ENCODE measurements around the gene SPATA1.
A peak's percentile ranks its signal among the peaks of the same experiment; 100 is the strongest.

SPATA1 gene

DNA sequence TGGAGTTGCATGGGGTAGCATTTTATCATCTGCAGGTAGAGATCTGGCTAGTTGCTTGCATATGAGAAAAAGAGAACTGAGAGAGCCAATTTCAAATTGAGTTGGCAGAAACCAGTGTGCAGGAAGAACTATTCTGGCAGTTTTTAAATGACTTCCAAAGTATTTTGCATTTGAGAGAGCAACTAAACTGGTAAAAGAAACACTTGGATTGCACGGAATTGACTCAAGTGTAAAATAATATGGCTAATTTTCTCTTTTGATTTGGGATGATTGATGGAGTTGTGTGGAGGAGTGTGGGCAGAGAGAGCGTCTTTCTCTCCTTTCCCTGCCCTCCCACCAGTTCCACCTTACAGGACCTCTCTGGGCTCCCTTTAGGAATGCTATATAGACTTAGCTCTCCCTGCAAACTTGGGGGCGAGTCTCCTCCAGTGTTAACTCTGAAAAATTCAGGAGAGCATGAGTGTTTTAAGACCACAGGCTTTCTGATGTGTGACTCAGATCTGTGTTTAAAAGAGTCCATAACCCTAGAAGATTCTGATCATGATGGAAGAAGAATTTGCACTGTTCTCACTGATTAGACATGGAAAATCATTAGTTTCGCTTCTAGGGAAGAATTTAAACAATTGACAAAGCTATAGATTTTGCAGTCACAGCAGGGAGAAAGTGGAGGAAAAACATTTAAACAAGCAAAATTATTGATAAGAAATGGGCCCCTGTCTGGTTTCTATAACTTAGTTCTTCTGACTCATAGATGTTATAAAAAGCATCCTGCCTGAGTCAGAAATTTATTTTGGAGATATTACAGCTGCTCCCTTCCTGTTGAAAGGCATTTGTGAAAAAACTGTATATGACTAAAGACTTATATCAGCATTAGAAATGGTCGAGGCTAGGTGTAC is 92.9 kb downstream of the SPATA1 start:
- H3K9me3 Mint-ChIP-seq = peaks cover under 1% of the 10 kb centered on the region

DNA sequence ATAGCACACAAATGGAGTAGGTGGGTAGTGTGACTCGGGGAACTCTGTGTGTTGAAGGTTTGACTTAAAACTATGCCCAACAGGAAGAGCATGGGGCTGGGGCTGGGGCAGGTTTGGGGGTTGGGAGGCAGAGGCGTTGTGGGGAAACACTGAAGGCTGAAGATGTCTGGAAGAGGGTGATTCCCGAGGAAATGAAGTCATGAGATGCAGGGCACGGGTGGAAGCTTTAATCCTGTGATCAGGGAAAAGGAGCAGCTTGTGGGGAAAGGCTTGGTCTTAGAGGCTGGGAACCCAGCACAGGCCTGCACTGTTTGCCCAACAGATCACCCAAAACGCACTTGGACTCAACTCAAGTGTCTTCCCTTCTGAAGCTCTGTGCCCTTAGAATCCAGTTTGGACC is 94.6 kb downstream of the SPATA1 start:
- peaks cover 12% of the 10 kb centered on the region for H3K9me3 Mint-ChIP-seq
- H3K4me1 Mint-ChIP-seq = peaks cover 18% of the 10 kb centered on the region
- no peaks in the 10 kb centered on the region for H3K27me3 Mint-ChIP-seq
- no peak for ATAC-seq
- peak overlapping the region; percentile 87 for H3K27ac Mint-ChIP-seq
- peaks cover 2% of the 10 kb centered on the region for H3K36me3 Mint-ChIP-seq
- no peak overlapping the region for H3K4me3 Mint-ChIP-seq

More for the DNA sequence above, 92.9 kb downstream of the SPATA1 start:
- peak; percentile 80 for ATAC-seq
- Mint-ChIP-seq H3K4me3 (peak overlapping the region; percentile 40), H3K27me3 (no peaks in the 10 kb centered on the region), H3K36me3 (no peaks in the 10 kb centered on the region), H3K4me1 (peaks cover 18% of the 10 kb centered on the region), H3K27ac (peak overlapping the region; percentile 87)

GRCh38 chr1:84603223-84603622 is 97.0 kb downstream of the SPATA1 start:
- Mint-ChIP-seq H3K4me1 (peaks cover 18% of the 10 kb centered on the region), H3K36me3 (peaks cover 11% of the 10 kb centered on the region), H3K9me3 (peaks cover 19% of the 10 kb centered on the region), H3K27ac (no peak overlapping the region), H3K4me3 (no peak overlapping the region), H3K27me3 (no peaks in the 10 kb centered on the region)
- no peak for ATAC-seq

DNA sequence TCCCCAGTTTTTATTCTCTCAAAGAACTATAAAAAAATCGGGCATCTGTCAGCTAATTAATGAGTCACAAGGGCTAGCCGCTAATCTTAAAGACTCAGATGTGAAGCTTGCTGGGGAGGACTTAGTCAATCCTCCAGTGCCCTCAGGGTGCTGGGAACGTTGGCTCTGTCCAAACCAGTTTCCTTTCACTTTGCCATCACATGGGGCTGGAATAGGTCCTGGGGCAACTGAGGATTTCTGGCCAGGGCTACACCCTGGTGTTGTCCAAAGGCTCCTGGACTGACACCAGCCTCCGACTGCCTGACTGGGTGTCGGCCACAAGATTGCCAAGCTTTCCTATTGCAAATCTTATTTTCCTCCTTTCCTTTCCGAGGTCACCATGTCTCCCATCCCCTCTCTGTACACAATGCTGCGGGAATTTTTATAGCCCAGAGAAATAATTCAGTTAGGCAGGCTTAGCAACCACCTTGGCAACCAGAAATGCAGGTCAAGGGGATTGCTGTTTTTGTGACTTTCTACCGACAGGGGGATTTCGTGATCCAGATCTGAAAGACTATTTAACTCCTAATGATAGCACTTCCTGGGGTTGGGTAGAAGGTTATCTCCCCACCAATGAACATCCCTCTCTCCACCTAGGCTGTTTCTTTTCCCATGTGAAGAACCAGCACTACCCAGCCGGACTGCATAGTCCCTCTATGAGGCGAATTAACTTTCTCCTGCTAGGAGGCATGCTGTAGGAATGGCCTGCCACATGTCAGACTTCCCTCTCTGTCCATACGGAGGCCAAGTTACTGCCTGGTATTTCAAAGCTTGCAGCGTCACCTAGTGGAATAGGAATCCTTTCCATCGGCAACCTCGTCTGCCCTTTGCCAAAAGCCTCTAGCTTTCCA is 98.0 kb downstream of the SPATA1 start:
- Mint-ChIP-seq H3K4me3 (no peak overlapping the region), H3K27ac (no peak overlapping the region), H3K9me3 (peaks cover 19% of the 10 kb centered on the region), H3K36me3 (peaks cover 11% of the 10 kb centered on the region), H3K4me1 (peaks cover 9% of the 10 kb centered on the region), H3K27me3 (no peaks in the 10 kb centered on the region)
- no peak for ATAC-seq

DNA sequence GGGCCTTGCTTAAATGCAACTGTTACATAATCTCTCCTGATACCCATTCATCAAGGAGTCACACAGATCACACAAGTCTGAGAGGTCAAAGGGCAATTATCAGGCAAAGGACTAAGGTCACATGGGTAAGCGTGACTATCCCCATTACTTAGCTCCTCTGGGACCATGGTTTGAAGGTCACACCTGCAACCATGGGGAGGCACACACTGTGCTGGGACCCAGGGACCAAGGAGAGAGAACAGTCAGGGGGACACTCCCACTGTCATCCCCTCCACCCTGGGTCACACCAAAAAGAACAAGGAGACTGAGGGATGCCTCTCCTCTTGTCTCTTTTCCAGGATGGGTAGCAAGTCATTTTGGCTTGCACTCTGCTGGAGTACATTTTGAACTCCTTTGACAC is 99.0 kb downstream of the SPATA1 start:
- Mint-ChIP-seq H3K4me3 (no peak overlapping the region), H3K27me3 (no peaks in the 10 kb centered on the region), H3K27ac (no peak overlapping the region), H3K36me3 (peaks cover 11% of the 10 kb centered on the region), H3K9me3 (peaks cover 19% of the 10 kb centered on the region), H3K4me1 (no peaks in the 10 kb centered on the region)
- no peak for ATAC-seq

- no peak overlapping the region for H3K4me3 Mint-ChIP-seq
- peaks cover 19% of the 10 kb centered on the region for H3K9me3 Mint-ChIP-seq
- no peaks in the 10 kb centered on the region for H3K4me1 Mint-ChIP-seq
- H3K27ac Mint-ChIP-seq = no peak overlapping the region
- ATAC-seq = no peak
- no peaks in the 10 kb centered on the region for H3K27me3 Mint-ChIP-seq
- H3K36me3 Mint-ChIP-seq = peaks cover 11% of the 10 kb centered on the region
Measured at GRCh38 chr1:84606977-84607376, 100.8 kb downstream of the SPATA1 start.

GRCh38 chr1:84611091-84611490 is 104.9 kb downstream of the SPATA1 start:
- peaks cover 6% of the 10 kb centered on the region for H3K36me3 Mint-ChIP-seq
- peaks cover 4% of the 10 kb centered on the region for H3K9me3 Mint-ChIP-seq
- no peaks in the 10 kb centered on the region for H3K4me1 Mint-ChIP-seq
- no peak for ATAC-seq
- H3K4me3 Mint-ChIP-seq = no peak overlapping the region
- H3K27me3 Mint-ChIP-seq = no peaks in the 10 kb centered on the region
- no peak overlapping the region for H3K27ac Mint-ChIP-seq

DNA sequence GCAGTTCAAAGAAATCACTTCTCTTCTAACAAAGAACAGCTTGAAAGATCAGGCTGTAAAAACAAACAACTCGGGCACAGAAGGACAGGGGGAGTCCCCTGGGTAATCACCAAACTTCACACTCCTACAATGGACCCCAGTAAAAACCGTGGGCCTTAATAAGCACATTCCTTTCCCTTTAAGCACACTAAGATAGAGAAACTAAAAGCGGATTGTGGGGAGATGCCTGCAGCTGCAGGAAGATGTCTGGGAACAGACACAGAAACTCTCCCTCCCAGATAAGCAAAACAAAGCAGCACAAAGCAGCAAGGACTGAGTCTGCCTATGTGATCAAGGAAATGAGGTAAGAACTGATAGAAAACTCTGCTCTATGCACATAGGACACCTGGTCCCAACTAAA is 105.6 kb downstream of the SPATA1 start:
- ATAC-seq = no peak
- Mint-ChIP-seq H3K36me3 (peaks cover under 1% of the 10 kb centered on the region), H3K4me1 (no peaks in the 10 kb centered on the region), H3K27me3 (no peaks in the 10 kb centered on the region), H3K27ac (no peak overlapping the region), H3K4me3 (no peak overlapping the region), H3K9me3 (peaks cover under 1% of the 10 kb centered on the region)

- no peaks in the 10 kb centered on the region for H3K4me1 Mint-ChIP-seq
- no peak overlapping the region for H3K4me3 Mint-ChIP-seq
- no peak overlapping the region for H3K27ac Mint-ChIP-seq
- H3K36me3 Mint-ChIP-seq = no peaks in the 10 kb centered on the region
- H3K27me3 Mint-ChIP-seq = no peaks in the 10 kb centered on the region
- no peak for ATAC-seq
- no peaks in the 10 kb centered on the region for H3K9me3 Mint-ChIP-seq
Measured at GRCh38 chr1:84613026-84613425, 106.8 kb downstream of the SPATA1 start.

DNA sequence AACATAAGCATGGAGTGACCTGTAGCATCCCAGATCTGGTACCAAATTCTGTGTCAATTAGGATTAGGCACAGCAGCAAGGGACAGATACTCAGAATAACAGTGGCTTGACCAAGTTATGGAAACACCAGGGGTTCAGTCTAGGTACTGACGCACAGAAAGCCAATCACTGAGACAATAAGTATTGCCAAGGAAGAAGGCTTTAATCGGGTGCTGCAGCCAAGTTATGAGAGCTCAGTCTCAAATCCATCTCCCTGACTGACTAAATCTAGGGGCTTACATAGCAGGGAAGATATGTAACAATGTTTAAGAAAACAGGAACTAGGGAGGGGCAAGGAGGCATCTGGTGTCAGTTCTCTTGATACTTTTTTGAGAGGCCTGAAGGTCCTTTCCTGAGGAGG is 107.7 kb downstream of the SPATA1 start:
- ATAC-seq = no peak
- no peak overlapping the region for H3K27ac Mint-ChIP-seq
- no peaks in the 10 kb centered on the region for H3K36me3 Mint-ChIP-seq
- no peaks in the 10 kb centered on the region for H3K27me3 Mint-ChIP-seq
- no peaks in the 10 kb centered on the region for H3K4me1 Mint-ChIP-seq
- H3K4me3 Mint-ChIP-seq = no peak overlapping the region
- H3K9me3 Mint-ChIP-seq = no peaks in the 10 kb centered on the region

GRCh38 chr1:84615790-84616189 is 109.6 kb downstream of the SPATA1 start:
- H3K4me1 Mint-ChIP-seq = peaks cover 4% of the 10 kb centered on the region
- H3K9me3 Mint-ChIP-seq = no peaks in the 10 kb centered on the region
- no peaks in the 10 kb centered on the region for H3K27me3 Mint-ChIP-seq
- H3K27ac Mint-ChIP-seq = no peak overlapping the region
- ATAC-seq = no peak
- H3K4me3 Mint-ChIP-seq = no peak overlapping the region
- no peaks in the 10 kb centered on the region for H3K36me3 Mint-ChIP-seq
